ENCODE results near the gene DNAH17.

DNA sequence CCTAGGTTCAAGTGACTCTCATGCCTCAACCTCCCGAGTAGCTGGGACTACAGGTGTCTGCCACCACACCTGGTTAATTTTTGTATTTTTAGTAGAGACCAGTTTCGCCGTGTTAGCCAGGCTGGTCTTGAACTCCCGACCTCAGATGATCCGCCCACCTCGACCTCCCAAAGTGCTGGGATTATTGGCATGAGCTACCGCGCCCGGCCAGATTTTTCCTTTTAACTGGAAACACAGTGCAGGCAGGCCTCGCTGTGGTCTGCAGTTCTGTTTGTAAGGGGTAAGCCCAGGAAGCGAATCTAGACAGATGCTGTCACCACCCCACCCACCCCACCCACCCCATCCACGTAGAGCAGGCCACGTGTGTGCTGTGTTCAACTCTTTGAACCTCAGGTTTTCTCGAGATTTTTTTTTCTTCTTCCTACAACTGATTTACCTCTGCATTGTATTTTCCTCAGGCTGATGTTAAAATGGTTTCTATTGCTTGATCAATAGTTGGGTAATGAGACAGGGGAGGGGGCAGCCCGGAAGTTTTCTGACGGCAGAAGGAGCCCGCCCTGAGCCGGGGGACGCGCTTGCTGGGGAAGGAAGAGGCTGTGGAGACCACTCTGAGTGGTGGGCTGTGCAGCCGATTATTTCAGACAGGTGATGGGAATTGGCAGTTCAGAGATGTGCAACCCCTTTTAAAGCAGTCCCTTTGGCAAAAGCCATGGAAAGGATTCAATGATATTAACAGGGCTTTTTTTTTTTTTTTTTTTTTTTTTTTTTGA lies 72.9 kb downstream of the DNAH17 start:
- TF ChIP-seq POLR2A (IDR thresholded peaks at IDR 0.05), result no peak
- TF ChIP-seq, protein P1, sequence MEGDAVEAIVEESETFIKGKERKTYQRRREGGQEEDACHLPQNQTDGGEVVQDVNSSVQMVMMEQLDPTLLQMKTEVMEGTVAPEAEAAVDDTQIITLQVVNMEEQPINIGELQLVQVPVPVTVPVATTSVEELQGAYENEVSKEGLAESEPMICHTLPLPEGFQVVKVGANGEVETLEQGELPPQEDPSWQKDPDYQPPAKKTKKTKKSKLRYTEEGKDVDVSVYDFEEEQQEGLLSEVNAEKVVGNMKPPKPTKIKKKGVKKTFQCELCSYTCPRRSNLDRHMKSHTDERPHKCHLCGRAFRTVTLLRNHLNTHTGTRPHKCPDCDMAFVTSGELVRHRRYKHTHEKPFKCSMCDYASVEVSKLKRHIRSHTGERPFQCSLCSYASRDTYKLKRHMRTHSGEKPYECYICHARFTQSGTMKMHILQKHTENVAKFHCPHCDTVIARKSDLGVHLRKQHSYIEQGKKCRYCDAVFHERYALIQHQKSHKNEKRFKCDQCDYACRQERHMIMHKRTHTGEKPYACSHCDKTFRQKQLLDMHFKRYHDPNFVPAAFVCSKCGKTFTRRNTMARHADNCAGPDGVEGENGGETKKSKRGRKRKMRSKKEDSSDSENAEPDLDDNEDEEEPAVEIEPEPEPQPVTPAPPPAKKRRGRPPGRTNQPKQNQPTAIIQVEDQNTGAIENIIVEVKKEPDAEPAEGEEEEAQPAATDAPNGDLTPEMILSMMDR (IDR thresholded peaks at IDR 0.05), result no peak

All from vagina (tissue), 2 donors.